GM21825 (cell line): Measurements from ENCODE around the gene PDE3A.

ENCODE experiments used
- ATAC-seq: cut with Tn5 transposase; IDR thresholded peaks from one replicate; pipeline ENCODE4 v1.9.1; 2021; ENCODE audit warnings: mild to moderate bottlenecking, moderate library complexity; ENCODE audit not compliant: unreplicated experiment

Gene PDE3A

DNA sequence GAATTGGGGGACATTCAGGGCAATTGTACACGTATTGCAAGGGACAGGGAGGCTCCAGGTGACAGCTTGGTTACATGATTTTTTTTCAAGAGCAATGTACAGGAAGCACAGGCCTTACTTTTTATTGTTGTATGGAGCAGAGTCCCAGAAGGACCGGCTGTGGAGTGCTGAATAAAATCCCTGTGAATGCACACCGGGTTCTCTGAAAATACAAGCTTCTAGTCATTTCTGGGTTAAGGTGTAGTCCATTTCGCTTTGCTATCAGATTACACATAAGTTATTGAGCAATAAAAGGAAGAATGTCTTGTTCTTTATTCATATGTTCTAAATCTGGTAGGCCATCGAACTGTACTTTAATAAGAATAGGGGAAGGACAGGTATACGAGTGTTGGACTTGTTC lies 52.2 kb downstream of the PDE3A start:
- no peak for ATAC-seq

DNA sequence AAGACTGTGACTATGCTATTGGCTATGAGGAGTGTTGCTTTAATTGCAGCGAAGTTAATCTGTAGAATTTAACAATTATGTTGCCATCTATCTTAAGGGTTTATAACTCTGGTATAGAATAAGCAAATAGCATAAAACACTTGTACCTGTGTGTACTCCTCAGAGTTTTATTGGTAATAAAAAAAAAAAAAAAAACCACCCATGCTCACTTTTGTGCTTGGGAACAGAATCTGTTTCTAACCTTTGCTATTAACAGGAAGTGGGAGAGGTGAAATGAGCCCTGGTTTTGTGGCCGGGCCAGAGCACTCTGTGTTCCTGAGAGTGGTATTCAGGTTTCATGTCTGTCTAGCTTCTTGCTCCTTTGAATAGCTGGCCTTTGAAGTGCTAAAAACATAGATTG lies 53.1 kb downstream of the PDE3A start:
- no peak for ATAC-seq

DNA sequence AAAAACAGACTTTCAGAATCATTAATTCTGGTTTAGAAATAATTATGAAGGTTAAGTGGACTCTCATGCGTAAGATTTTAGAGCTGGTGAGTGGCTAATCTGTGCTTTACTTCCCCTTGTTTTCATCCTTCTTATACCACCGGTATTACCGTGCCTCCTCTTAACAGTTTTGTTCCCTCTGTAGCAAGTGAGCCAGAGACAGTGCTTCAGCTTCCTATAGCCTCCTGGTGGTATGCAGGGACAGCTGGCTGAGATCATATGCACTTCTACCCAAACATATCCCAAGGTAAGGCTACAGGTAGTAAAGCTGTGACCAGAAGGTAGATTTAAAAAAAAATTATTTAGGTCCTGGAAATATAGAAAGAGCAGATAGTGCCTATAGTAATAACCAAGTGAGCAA lies 55.2 kb downstream of the PDE3A start:
- ATAC-seq: no peak

DNA sequence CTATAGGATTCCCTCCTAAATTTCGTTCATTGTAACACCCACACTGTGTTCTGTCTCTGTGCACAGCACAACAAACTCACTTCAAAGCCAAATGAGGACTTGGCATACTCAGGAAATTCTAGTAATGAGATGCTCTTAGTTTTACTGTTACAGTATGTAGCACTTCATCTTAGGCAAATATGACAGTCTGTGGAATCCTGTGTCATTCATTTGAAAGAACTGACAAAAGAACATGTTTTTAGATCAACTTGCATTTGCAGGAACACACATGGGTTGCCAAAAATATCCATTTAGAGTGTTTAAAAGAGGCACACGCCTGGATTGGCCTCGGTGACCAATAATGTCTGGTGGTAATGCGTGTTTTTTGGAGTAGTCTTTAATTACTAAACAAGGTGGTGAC lies 56.5 kb downstream of the PDE3A start:
- no peak for ATAC-seq

DNA sequence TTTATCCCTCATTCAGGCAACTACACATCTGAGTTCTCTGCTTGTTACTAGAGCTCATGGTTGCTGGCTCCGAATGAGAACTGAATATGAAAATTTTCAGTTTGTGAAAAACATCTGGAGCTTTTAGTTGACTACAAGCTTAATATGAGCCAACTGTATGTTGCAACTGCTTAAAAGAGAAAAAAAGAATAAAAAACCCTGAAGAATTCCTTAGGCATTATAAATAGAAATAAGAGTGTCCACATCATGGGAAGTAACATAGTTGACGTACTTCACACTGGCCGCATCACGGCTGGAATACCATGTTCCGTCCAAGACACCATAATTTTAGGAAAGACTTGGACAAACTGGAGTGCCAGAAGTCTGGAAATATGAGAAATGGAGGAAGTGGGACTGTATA lies 57.9 kb downstream of the PDE3A start:
- ATAC-seq: no peak

DNA sequence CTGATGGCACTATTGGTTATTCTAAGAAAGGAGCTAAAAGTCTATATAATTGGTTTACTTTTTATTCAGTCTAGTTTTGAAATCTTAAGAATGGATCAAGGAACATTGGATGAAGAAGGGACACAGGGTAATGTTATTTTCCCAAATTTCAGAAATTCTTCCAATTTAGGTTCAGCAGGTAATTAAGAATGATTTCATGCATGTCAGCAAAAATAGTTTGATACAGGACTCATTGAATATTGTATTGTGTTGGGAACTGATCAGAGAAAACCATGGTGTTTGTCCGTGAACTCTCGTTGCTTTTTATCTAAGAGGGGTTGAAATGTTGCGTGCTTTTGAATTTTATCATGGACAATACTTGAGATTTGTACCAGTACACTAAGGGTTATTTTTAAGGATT lies 58.6 kb downstream of the PDE3A start:
- no peak for ATAC-seq

DNA sequence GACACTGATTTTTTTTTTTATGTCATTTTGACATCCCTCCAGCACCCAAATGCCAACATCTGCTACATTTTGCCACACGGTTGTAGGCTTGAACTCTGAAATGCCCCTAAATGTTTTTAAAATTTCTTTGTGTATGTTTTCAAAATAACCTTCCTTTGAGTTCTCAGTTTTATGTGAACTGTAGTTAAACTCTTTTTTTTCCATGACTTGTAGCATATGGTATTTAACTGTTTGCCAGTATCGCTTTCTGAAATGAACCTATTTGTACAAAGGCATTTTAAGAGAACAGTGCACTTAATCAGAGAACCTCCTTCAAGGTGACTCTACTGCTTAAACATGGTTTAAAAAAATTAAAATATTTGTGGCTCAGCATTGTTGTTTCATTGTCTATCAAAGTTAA lies 61.5 kb downstream of the PDE3A start:
- ATAC-seq: no peak

DNA sequence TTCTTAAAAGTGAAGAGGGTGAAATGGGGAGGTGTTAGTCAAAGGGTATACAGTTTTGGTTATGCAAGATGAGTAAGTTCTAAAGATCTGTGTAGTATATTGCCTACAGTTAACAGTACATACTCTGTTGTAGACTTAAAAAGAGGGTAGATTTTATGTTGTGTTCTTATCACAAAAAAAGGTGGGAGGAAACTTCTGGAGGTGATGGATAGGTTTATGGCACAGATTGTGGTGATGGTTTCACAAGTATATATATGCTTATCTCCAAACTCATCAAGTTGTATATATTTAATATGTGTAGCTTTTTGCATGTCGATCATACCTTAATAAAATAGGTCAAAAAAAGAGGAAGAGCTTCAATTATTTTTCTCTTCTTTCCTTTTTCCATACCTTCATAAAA lies 64.0 kb downstream of the PDE3A start:
- ATAC-seq: no peak

GRCh38 chr12:20434996-20435395 lies 66.7 kb downstream of the PDE3A start:
- no peak for ATAC-seq

DNA sequence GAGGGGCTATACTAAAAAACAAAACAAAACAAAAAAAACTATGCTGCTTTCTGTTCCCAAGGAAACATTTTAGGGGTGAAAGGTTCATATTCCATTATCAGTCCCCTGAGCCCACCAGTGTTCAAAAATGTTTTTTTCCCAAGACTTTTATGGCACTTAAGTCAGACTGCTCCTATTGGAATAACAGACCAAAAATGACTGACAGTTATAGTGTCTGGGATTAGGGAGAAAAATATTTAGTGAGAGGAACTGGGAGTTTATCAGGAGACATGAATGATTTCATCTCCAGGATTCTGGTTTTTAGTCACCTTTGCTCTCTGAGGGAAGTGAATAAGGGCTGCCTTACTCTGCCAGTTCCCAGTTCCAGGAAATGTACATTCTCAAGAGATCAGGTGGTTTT lies 68.0 kb downstream of the PDE3A start:
- no peak for ATAC-seq

DNA sequence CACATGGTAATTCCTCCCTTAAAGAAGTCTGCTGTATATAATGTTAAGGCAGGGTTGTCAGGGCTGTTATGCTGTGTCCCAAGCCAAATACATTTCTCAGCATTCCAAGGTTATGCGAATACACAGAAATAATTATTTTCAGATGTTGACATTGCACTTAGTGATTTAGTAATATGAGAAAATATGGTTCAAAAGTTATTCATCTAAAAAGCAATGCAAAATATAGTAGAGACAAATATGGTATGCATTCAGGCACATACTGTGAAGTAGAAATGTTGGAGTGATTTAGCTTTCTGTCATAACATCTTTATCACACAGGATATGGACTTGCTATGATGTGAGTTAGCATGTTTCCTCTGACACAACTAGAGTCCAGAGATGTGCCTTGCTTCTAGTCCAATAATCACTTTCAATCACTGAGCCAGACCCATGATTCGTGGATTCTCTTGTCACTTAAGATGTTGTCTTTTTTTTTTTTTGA lies 70.0 kb downstream of the PDE3A start:
- no peak for ATAC-seq

DNA sequence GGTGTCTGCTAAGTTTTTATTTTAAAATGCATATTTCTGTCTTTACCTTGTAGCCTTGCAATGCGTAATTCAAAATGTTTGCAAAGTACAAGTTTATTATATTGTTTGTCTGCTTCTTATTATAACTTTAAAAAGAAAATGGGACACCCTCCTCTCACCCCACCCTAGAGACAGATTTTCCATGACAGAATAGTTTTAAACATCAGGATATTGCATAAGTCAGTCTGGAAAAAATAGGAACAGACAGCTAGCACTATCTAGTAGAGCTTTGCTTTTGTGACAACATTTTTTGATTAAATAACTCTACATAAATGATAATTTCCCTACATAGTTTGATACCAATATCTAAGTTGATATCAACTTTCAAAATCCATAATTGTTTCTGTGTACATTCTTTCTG lies 71.3 kb downstream of the PDE3A start:
- ATAC-seq: no peak

DNA sequence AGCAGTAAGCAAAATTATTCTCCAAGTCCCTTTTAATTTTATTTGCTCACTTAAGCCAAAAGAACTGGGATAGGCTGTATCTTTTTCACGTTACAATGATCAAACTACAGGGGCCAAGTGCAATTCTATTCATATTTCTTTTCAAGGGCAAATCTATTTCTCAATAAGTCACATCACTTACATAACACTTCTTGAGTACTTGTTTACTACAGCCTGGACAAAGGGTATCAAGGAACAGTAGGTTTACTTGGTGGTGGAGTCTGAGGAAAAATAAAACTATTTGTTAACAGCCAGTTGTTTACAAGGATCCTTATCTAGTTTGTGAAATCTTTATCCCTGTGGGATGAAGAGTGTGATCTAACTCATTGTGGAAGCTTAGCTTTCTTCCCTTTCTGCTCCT lies 72.1 kb downstream of the PDE3A start:
- no peak for ATAC-seq

- no peak for ATAC-seq
Observed at GRCh38 chr12:20442322-20442721, 74.0 kb downstream of the PDE3A start.

DNA sequence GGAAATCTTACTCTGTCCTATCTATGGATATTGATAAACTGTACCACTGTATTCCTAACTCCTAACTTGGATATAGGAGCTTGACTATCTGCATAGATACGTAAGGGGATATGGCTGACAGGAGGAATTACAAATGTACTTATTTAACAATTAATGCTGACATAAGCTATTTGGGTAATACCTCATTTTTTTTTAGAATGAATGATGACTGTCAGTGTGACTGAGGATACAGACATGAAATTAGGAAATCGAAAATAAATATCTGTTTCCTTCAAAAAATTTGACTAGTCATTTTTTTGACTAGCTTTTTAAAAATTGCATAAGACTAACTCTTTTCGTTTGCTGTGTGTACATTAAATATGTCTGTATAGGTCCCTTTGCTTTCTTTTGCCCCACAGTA lies 74.9 kb downstream of the PDE3A start:
- ATAC-seq: no peak

- ATAC-seq: no peak
Observed at GRCh38 chr12:20443792-20444191, 75.5 kb downstream of the PDE3A start.

DNA sequence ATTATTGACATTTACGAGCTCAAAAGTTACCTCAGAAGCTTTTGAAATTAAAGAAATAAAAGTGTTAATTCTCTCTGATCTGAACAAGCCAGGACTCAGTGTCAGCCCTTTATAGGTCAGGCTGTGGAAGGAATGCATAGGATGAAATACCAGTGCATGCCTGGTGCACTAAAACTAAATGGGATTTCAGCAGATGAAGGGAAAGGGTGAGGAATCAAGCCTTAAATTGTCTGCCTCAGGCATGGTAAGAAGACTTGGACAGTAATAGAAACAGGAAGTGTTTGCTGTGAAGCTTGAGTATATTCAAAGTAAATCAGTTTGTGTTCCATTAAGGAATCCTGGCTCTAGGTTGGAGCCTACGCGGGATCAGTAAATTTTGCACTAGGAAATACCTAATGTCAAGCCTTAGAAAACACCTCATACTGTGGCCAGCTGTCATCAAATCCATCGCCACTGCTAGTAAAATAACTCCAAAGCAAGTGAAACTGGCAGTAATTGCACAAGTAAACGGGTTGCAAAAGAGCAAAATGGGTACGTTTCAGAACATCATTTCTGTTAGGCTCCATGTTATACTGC lies 76.3 kb downstream of the PDE3A start:
- ATAC-seq: no peak

DNA sequence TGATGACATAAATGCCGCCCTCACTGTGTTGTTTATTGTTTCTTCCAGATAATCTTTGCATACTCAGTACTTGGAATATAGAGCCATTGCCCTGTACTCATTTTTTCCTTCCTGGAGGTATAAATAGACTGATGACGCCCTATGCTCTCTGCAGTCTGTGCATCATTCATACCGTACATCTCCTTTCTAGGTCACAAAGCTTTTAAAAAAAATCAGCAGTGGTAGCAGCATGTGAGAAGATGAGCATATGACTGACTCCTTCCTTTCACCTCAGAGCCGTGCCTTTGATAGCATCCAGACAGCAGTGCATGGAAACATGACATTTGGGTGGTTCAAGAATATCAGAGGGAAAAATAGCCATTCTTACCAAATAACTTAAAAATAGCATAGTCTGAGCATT lies 77.3 kb downstream of the PDE3A start:
- no peak for ATAC-seq

DNA sequence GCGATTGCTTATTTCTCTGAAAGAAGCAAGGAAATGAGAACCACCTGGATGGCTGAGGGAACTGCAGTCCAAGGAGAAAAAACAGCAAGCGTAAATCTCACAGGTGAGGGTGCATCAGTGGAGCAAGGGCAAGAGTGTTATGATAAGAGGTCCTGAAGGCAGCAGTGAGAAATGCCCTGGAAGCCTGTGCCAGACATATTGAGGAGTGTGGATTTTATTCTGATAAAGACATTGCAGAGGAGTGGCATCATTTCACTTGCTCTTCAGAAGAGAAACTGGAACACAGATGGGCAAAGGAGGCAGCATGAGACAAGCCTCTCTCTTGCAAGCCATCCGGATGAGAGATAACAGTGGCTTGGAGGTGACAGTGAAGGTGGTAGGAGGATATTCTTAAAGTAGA lies 78.5 kb downstream of the PDE3A start:
- ATAC-seq: no peak

DNA sequence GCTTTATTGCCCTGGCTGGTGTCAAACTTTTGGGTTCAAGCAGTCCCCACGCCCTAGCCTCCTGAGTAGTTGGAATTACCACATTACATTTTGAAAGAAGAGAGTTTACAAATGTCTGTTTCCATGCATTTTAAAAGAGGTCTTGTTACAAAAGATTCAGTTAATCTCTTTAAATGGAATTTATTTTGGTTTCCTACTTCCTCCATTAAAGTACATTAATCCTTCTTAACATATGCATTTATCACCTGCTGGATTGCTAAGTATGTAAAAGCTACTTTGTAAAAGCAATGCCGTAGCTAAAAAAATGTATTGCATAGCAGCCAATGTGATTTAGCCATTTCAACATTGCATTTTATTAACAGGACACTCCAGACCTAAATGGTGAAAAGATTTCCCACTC lies 80.4 kb downstream of the PDE3A start:
- no peak for ATAC-seq

- no peak for ATAC-seq
Observed at GRCh38 chr12:20450591-20451180, 82.3 kb downstream of the PDE3A start.

- ATAC-seq: no peak
Observed at GRCh38 chr12:20451761-20452160, 83.4 kb downstream of the PDE3A start.

GRCh38 chr12:20452496-20453010 lies 84.2 kb downstream of the PDE3A start:
- ATAC-seq: no peak
